ENCODE results near the gene PMPCA. TPM values are rescaled to one million over a fixed set of nuclear protein-coding genes. Genes with fewer than 3 reads are reported as not detected.

Gene PMPCA
- total and polyA plus RNA-seq, 2 of the 13 experiments (the other 11 are each of a cell fraction or from before 2014, with no cell fraction given): 70.2 to 88.4 TPM

GRCh38 chr9:136462664-136463063 is 52.2 kb downstream of the PMPCA start:
- Histone ChIP-seq H3K4me2 (ENCODE audit: low read depth, low read length) (no peak overlapping the region), H3K79me2 (ENCODE audit: insufficient read depth, low read length) (no peaks in the 10 kb centered on the region), H3K9ac (ENCODE audit: insufficient read depth, low read depth, low read length) (no peak overlapping the region), H3K27me3 (ENCODE audit: control insufficient read depth in 1 of 2, insufficient read depth in 2 of 2, low read length in 2 of 2) (no peaks in the 10 kb centered on the region), H3K9me3 (ENCODE audit: low read length) (no peaks in the 10 kb centered on the region), H3K4me3 (replicated peaks in 1 of 3; ENCODE audit: insufficient read depth in 1 of 3, low read depth in 2 of 3, low read length in 3 of 3) (no peak overlapping the region), H3K36me3 (replicated peaks in 1 of 2; ENCODE audit: control insufficient read depth in 1 of 2, insufficient read depth in 2 of 2, low read length in 2 of 2) (peaks cover 48 to 88% of the 10 kb centered on the region in 2 experiments), H3K27ac (ENCODE audit: extremely low read length, insufficient read depth, low read length) (no peak overlapping the region), H4K20me1 (ENCODE audit: insufficient read depth, low read length) (no peaks in the 10 kb centered on the region), H3K4me1 (ENCODE audit: insufficient read depth, low read length) (no peaks in the 10 kb centered on the region), H2AFZ (ENCODE audit: low read length) (no peak overlapping the region)
- no TSS peak for BruUV-seq (replicated peaks)
- intact Hi-C loops (cut with micrococcal nuclease; ENCODE audit: unreplicated experiment) (no loop called here), in situ Hi-C loops (cut with HindIII; ENCODE audit: extremely low pct_ligation_motif_present, low pct_unique_long_range_greater_than_20kb) (no loop called here)
- POLR2A ChIA-PET: no interaction called here
- CTCF ChIA-PET (ENCODE audit: low intra/inter-chr PET ratio, low total read pairs): no interaction called here
- FAIRE-seq (no peak), DNase-seq (ENCODE audit: low spot score) (no peak), ATAC-seq (no peak)
- WGBS (ENCODE audit: low lambda C conversion rate): 80% methylated on average over 5 of the region's 17 CpGs
- TF ChIP-seq AGO2 (optimal IDR thresholded peaks at IDR 0.05; ENCODE audit: low read depth, low read length): peak; percentile 49
- no peak for TF ChIP-seq DNMT1 (CRISPR knock-in tag; IDR thresholded peaks at IDR 0.05)

DNA sequence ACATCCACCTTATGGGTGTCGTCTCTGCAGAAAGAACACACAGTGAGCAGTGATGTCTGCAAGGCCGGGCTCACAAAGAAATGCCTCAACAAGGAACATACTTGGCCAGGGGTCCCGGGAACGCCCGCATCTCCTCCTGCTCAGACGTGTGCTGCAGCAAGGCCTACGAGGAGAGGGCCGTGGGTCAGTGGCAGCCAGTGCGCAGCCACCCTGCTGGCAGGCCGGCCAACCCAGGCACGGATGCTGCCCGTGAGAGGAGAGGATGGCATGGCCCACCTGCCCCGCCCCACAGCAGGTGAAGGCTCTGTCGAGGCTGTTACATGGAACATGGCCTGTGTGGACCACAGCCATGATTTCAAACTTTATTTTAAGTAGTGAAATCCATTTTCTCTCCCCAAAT is 53.1 kb downstream of the PMPCA start:
- no peak overlapping the region for H2AFZ ChIP-seq (ENCODE audit: low read length)
- H3K9me3 ChIP-seq (ENCODE audit: low read length): no peaks in the 10 kb centered on the region
- H3K4me3 ChIP-seq (replicated peaks in 1 of 3; ENCODE audit: insufficient read depth in 1 of 3, low read depth in 2 of 3, low read length in 3 of 3): no peak overlapping the region
- no peak for DNase-seq (ENCODE audit: low spot score)
- WGBS (ENCODE audit: low lambda C conversion rate): 97% methylated on average over 8 of the region's 14 CpGs
- H3K4me1 ChIP-seq (ENCODE audit: insufficient read depth, low read length): no peaks in the 10 kb centered on the region
- no peak for ATAC-seq
- no peaks in the 10 kb centered on the region for H4K20me1 ChIP-seq (ENCODE audit: insufficient read depth, low read length)
- no TSS peak for BruUV-seq (replicated peaks)
- no peak for FAIRE-seq
- H3K27me3 ChIP-seq (ENCODE audit: control insufficient read depth in 1 of 2, insufficient read depth in 2 of 2, low read length in 2 of 2): no peaks in the 10 kb centered on the region
- peaks cover 51 to 90% of the 10 kb centered on the region in 2 experiments for H3K36me3 ChIP-seq (replicated peaks in 1 of 2; ENCODE audit: control insufficient read depth in 1 of 2, insufficient read depth in 2 of 2, low read length in 2 of 2)
- intact Hi-C loops (cut with micrococcal nuclease; ENCODE audit: unreplicated experiment) (no loop called here), in situ Hi-C loops (cut with HindIII; ENCODE audit: extremely low pct_ligation_motif_present, low pct_unique_long_range_greater_than_20kb) (no loop called here)
- no peak overlapping the region for H3K9ac ChIP-seq (ENCODE audit: insufficient read depth, low read depth, low read length)
- no peak overlapping the region for H3K4me2 ChIP-seq (ENCODE audit: low read depth, low read length)
- POLR2A ChIA-PET: no interaction called here
- TF ChIP-seq NFE2L1 (CRISPR knock-in tag; IDR thresholded peaks at IDR 0.05; ENCODE audit: borderline replicate concordance) (no peak), AGO2 (optimal IDR thresholded peaks at IDR 0.05; ENCODE audit: low read depth, low read length) (no peak)
- CTCF ChIA-PET (ENCODE audit: low intra/inter-chr PET ratio, low total read pairs): no interaction called here
- no peak overlapping the region for H3K27ac ChIP-seq (ENCODE audit: extremely low read length, insufficient read depth, low read length)
- no peaks in the 10 kb centered on the region for H3K79me2 ChIP-seq (ENCODE audit: insufficient read depth, low read length)

Data from HepG2 (cell line).